ENCODE measurements around the gene PLEKHM3.
A peak's percentile ranks its signal among the peaks of the same experiment; 100 is the strongest.

Gene PLEKHM3

DNA sequence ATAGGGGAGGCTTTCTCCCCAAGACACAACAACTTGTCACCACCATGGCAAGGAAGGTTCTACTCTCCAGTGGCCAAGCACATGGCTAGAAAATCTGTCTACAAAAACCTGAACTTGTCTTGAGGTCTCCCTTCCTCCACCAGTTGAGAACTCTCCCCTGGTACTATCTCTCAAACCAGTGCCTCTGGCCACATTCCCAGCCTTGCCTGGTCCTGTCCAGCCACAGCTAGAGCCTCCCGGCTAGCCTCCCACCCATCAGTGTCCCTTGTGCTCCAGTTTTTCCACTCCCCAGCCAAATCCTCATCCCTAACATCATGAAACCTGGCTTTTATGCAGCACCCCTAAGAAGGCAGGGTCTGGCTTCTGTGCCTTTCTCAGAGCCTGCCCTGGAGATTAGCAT, 234.4 kb downstream of the PLEKHM3 start:
- H3K27ac ChIP-seq (ENCODE audit: low read depth in 2 of 2, low read length in 2 of 2), result no peak overlapping the region

DNA sequence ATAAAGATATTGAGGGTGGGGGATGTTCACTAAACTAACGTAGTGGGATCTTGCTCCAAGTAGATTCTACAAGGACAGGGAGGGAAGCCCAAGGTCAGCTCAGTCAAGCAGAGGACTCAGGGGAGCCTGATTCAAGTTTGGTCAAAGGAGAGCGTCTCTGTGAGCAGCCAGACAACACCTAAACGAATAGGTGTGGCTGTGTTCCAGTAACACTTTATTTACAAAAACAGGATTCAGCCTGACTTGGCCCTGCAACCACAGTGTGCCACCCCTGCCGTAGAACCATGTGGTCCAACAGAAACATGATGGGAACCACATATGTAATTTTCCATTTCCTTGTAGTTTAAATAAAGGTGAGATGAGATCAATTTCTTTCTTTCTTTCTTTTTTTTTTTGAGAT, 237.5 kb downstream of the PLEKHM3 start:
- Histone ChIP-seq H3K27ac (ENCODE audit: low read depth in 2 of 2, low read length in 2 of 2) (no peak overlapping the region), H3K4me3 (ENCODE audit: low read length in 2 of 2) (no peak overlapping the region), H3K9ac (ENCODE audit: low read depth in 1 of 2, low read length in 2 of 2) (no peak overlapping the region), H3K27me3 (ENCODE audit: control insufficient read depth in 2 of 2, insufficient read depth in 2 of 2, low read length in 2 of 2) (no peaks in the 10 kb centered on the region), H3K4me1 (ENCODE audit: control insufficient read depth in 2 of 2, insufficient read depth in 2 of 2, low read length in 2 of 2) (peaks cover 7 to 18% of the 10 kb centered on the region in 2 donors), H3K9me3 (ENCODE audit: control insufficient read depth in 2 of 2, low read length in 2 of 2) (no peaks in the 10 kb centered on the region), H3K36me3 (ENCODE audit: control insufficient read depth in 2 of 2, insufficient read depth in 2 of 2, low read length in 2 of 2) (no peaks in the 10 kb centered on the region)

More for the DNA sequence above, 234.4 kb downstream of the PLEKHM3 start:
- Histone ChIP-seq H3K9me3 (ENCODE audit: control insufficient read depth in 2 of 2, low read length in 2 of 2) (no peaks in the 10 kb centered on the region), H3K27me3 (ENCODE audit: control insufficient read depth in 2 of 2, insufficient read depth in 2 of 2, low read length in 2 of 2) (no peaks in the 10 kb centered on the region), H3K9ac (ENCODE audit: low read depth in 1 of 2, low read length in 2 of 2) (peak overlapping the region in 1 of 2 donors; percentile 24), H3K4me1 (ENCODE audit: control insufficient read depth in 2 of 2, insufficient read depth in 2 of 2, low read length in 2 of 2) (peaks cover 4 to 10% of the 10 kb centered on the region in 2 donors), H3K36me3 (ENCODE audit: control insufficient read depth in 2 of 2, insufficient read depth in 2 of 2, low read length in 2 of 2) (no peaks in the 10 kb centered on the region), H3K4me3 (ENCODE audit: low read length in 2 of 2) (no peak overlapping the region)

- Histone ChIP-seq H3K27ac (ENCODE audit: low read depth in 2 of 2, low read length in 2 of 2) (no peak overlapping the region), H3K27me3 (ENCODE audit: control insufficient read depth in 2 of 2, insufficient read depth in 2 of 2, low read length in 2 of 2) (no peaks in the 10 kb centered on the region), H3K9me3 (ENCODE audit: control insufficient read depth in 2 of 2, low read length in 2 of 2) (no peaks in the 10 kb centered on the region), H3K36me3 (ENCODE audit: control insufficient read depth in 2 of 2, insufficient read depth in 2 of 2, low read length in 2 of 2) (no peaks in the 10 kb centered on the region), H3K4me1 (ENCODE audit: control insufficient read depth in 2 of 2, insufficient read depth in 2 of 2, low read length in 2 of 2) (peaks cover 11 to 22% of the 10 kb centered on the region in 2 donors), H3K4me3 (ENCODE audit: low read length in 2 of 2) (no peak overlapping the region), H3K9ac (ENCODE audit: low read depth in 1 of 2, low read length in 2 of 2) (no peak overlapping the region)
Measured at GRCh38 chr2:207787017-207787416, 238.3 kb downstream of the PLEKHM3 start.

GRCh38 chr2:207784898-207785297, 240.4 kb downstream of the PLEKHM3 start:
- H3K4me1 ChIP-seq (ENCODE audit: control insufficient read depth in 2 of 2, insufficient read depth in 2 of 2, low read length in 2 of 2), result peaks cover 14 to 25% of the 10 kb centered on the region in 2 donors
- no peak overlapping the region for H3K27ac ChIP-seq (ENCODE audit: low read depth in 2 of 2, low read length in 2 of 2)

DNA sequence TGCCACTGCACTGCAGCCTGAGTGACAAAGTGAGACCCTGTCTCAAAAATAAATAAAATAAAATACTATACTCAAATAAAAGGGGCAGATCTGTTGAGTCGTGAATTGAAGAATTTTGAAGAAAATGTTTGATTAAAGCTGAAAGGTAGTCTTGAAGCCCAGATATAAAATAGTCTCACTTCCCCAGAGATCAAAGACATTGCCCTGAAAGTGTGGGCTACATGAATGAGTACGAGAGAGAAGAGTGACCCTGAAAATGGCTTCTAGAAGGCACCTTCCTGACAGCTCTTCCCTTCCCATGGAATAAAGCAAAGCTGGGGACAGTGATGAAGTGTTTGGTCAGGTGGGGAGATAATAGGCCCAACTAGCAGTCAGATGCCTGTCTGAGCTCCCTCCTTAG, 241.8 kb downstream of the PLEKHM3 start:
- Histone ChIP-seq H3K27me3 (ENCODE audit: control insufficient read depth in 2 of 2, insufficient read depth in 2 of 2, low read length in 2 of 2) (no peaks in the 10 kb centered on the region), H3K27ac (ENCODE audit: low read depth in 2 of 2, low read length in 2 of 2) (no peak overlapping the region), H3K4me1 (ENCODE audit: control insufficient read depth in 2 of 2, insufficient read depth in 2 of 2, low read length in 2 of 2) (peaks cover 17 to 28% of the 10 kb centered on the region in 2 donors)

More at GRCh38 chr2:207784898-207785297, 240.4 kb downstream of the PLEKHM3 start:
- no peak overlapping the region for H3K9ac ChIP-seq (ENCODE audit: low read depth in 1 of 2, low read length in 2 of 2)
- no peaks in the 10 kb centered on the region for H3K27me3 ChIP-seq (ENCODE audit: control insufficient read depth in 2 of 2, insufficient read depth in 2 of 2, low read length in 2 of 2)
- H3K9me3 ChIP-seq (ENCODE audit: control insufficient read depth in 2 of 2, low read length in 2 of 2), result no peaks in the 10 kb centered on the region
- no peak overlapping the region for H3K4me3 ChIP-seq (ENCODE audit: low read length in 2 of 2)
- no peaks in the 10 kb centered on the region for H3K36me3 ChIP-seq (ENCODE audit: control insufficient read depth in 2 of 2, insufficient read depth in 2 of 2, low read length in 2 of 2)

DNA sequence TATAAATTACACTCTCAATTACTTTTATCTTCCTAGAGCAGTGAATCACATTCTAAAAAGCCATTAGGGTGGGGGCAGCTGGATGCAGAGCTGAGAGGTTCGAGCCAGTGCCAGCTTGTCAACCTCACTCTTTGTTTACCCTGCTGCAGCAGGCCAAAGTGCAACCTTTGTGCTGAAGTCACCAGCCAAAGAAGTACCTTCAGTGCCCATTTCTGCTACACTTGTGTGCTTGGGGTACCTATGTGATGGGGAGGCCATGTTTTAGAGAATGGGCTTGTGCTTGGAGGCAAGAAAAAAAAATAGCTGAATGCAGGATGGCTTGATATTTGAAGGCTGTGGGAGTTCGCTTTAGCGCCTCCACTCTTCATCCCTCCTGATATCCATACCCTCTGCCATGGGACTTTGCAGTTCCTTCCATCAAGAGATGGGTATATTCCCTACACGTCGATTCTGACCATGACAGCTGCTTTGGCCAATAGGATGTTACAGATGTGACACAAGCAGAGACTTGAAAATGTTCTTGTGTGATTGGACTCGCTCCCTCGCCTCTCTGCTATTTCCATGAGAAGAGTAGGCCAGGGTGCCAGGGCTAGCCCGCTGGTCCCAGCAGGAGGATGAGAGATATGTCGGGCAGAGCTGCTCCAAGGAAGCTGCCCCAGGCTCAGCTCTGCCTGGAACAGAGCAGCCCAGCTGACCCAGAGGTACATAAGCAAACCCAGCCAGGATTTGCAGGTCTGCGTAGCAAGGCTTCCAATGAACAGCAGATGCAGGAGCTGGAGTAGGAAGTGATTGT, 242.9 kb downstream of the PLEKHM3 start:
- Histone ChIP-seq H3K4me1 (ENCODE audit: control insufficient read depth in 2 of 2, insufficient read depth in 2 of 2, low read length in 2 of 2) (peaks cover 17 to 30% of the 10 kb centered on the region in 2 donors), H3K9ac (ENCODE audit: low read depth in 1 of 2, low read length in 2 of 2) (peak overlapping the region in 1 of 2 donors; percentile 49), H3K9me3 (ENCODE audit: control insufficient read depth in 2 of 2, low read length in 2 of 2) (no peaks in the 10 kb centered on the region), H3K27ac (ENCODE audit: low read depth in 2 of 2, low read length in 2 of 2) (peak overlapping the region; percentile 54 to 63), H3K27me3 (ENCODE audit: control insufficient read depth in 2 of 2, insufficient read depth in 2 of 2, low read length in 2 of 2) (no peaks in the 10 kb centered on the region), H3K36me3 (ENCODE audit: control insufficient read depth in 2 of 2, insufficient read depth in 2 of 2, low read length in 2 of 2) (no peaks in the 10 kb centered on the region), H3K4me3 (ENCODE audit: low read length in 2 of 2) (peak overlapping the region in 1 of 2 donors; percentile 6)

More for the DNA sequence above, 241.8 kb downstream of the PLEKHM3 start:
- H3K9ac ChIP-seq (ENCODE audit: low read depth in 1 of 2, low read length in 2 of 2), result no peak overlapping the region
- H3K36me3 ChIP-seq (ENCODE audit: control insufficient read depth in 2 of 2, insufficient read depth in 2 of 2, low read length in 2 of 2), result no peaks in the 10 kb centered on the region
- H3K9me3 ChIP-seq (ENCODE audit: control insufficient read depth in 2 of 2, low read length in 2 of 2), result no peaks in the 10 kb centered on the region
- no peak overlapping the region for H3K4me3 ChIP-seq (ENCODE audit: low read length in 2 of 2)

DNA sequence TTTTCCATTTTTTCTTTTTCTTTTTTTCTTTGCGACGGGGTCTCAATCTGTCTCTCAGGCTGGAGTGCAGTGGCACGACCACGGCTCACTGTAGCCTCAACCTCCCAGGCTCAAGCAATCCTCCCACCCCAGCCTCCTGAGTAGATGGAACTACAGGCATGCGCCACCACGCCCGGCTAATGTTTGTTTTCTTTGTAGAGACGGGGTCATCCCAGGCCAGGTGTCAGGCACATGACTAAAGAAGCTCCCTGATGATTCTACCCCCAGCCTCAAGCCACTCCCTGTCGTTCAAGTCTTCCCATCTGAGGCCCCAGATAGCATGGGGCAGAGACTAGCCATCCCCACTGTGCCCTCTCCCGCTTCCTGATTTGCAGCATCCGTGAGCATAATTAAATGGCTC, 245.8 kb downstream of the PLEKHM3 start:
- Histone ChIP-seq H3K36me3 (ENCODE audit: control insufficient read depth in 2 of 2, insufficient read depth in 2 of 2, low read length in 2 of 2) (no peaks in the 10 kb centered on the region), H3K27ac (ENCODE audit: low read depth in 2 of 2, low read length in 2 of 2) (no peak overlapping the region), H3K4me3 (ENCODE audit: low read length in 2 of 2) (no peak overlapping the region), H3K4me1 (ENCODE audit: control insufficient read depth in 2 of 2, insufficient read depth in 2 of 2, low read length in 2 of 2) (peaks cover 15 to 21% of the 10 kb centered on the region in 2 donors), H3K9me3 (ENCODE audit: control insufficient read depth in 2 of 2, low read length in 2 of 2) (no peaks in the 10 kb centered on the region), H3K9ac (ENCODE audit: low read depth in 1 of 2, low read length in 2 of 2) (no peak overlapping the region), H3K27me3 (ENCODE audit: control insufficient read depth in 2 of 2, insufficient read depth in 2 of 2, low read length in 2 of 2) (no peaks in the 10 kb centered on the region)

DNA sequence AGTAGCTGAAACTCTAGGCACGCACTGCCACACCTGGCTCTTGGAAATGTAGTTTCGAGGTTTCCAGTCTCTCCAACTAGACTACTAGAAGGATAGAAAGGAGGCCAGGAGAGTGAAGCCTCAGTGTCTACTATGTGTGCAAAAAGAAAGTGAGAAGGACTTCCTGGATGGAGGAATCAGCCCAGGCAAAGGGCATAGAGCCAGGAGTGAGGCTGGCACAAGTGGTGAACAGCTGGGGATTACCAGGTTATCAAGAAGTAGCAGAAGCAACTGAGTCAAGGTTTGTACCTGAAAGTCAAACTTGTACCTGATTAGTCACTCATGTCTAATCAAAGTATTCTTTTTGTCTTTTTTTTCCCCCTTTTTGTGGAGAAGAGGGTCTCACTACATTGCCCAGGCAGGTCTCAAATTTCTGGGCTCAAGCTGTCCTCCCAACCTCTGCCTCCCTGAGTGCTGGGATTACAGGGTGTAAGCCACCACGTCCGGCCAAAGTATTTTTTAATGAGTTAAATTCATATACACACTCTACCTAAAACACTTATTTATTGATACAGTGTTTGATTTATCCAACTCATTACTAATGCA, 246.9 kb downstream of the PLEKHM3 start:
- no peak overlapping the region for H3K4me3 ChIP-seq (ENCODE audit: low read length in 2 of 2)
- no peak overlapping the region for H3K27ac ChIP-seq (ENCODE audit: low read depth in 2 of 2, low read length in 2 of 2)
- no peaks in the 10 kb centered on the region for H3K36me3 ChIP-seq (ENCODE audit: control insufficient read depth in 2 of 2, insufficient read depth in 2 of 2, low read length in 2 of 2)
- H3K27me3 ChIP-seq (ENCODE audit: control insufficient read depth in 2 of 2, insufficient read depth in 2 of 2, low read length in 2 of 2), result no peaks in the 10 kb centered on the region
- H3K9me3 ChIP-seq (ENCODE audit: control insufficient read depth in 2 of 2, low read length in 2 of 2), result no peaks in the 10 kb centered on the region
- no peak overlapping the region for H3K9ac ChIP-seq (ENCODE audit: low read depth in 1 of 2, low read length in 2 of 2)
- peaks cover 15 to 21% of the 10 kb centered on the region in 2 donors for H3K4me1 ChIP-seq (ENCODE audit: control insufficient read depth in 2 of 2, insufficient read depth in 2 of 2, low read length in 2 of 2)

GRCh38 chr2:207777124-207777523, 248.2 kb downstream of the PLEKHM3 start:
- no peak overlapping the region for H3K9ac ChIP-seq (ENCODE audit: low read depth in 1 of 2, low read length in 2 of 2)

GRCh38 chr2:207775473-207775872, 249.9 kb downstream of the PLEKHM3 start:
- H3K4me1 ChIP-seq (ENCODE audit: control insufficient read depth in 2 of 2, insufficient read depth in 2 of 2, low read length in 2 of 2), result peaks cover 7 to 9% of the 10 kb centered on the region in 2 donors
- no peak overlapping the region for H3K4me3 ChIP-seq (ENCODE audit: low read length in 2 of 2)
- H3K9ac ChIP-seq (ENCODE audit: low read depth in 1 of 2, low read length in 2 of 2), result no peak overlapping the region
- H3K9me3 ChIP-seq (ENCODE audit: control insufficient read depth in 2 of 2, low read length in 2 of 2), result no peaks in the 10 kb centered on the region
- H3K27me3 ChIP-seq (ENCODE audit: control insufficient read depth in 2 of 2, insufficient read depth in 2 of 2, low read length in 2 of 2), result no peaks in the 10 kb centered on the region
- no peak overlapping the region for H3K27ac ChIP-seq (ENCODE audit: low read depth in 2 of 2, low read length in 2 of 2)
- H3K36me3 ChIP-seq (ENCODE audit: control insufficient read depth in 2 of 2, insufficient read depth in 2 of 2, low read length in 2 of 2), result no peaks in the 10 kb centered on the region

More at GRCh38 chr2:207777124-207777523, 248.2 kb downstream of the PLEKHM3 start:
- H3K4me1 ChIP-seq (ENCODE audit: control insufficient read depth in 2 of 2, insufficient read depth in 2 of 2, low read length in 2 of 2), result peaks cover 7 to 12% of the 10 kb centered on the region in 2 donors
- H3K27me3 ChIP-seq (ENCODE audit: control insufficient read depth in 2 of 2, insufficient read depth in 2 of 2, low read length in 2 of 2), result no peaks in the 10 kb centered on the region
- H3K36me3 ChIP-seq (ENCODE audit: control insufficient read depth in 2 of 2, insufficient read depth in 2 of 2, low read length in 2 of 2), result no peaks in the 10 kb centered on the region
- H3K4me3 ChIP-seq (ENCODE audit: low read length in 2 of 2), result no peak overlapping the region
- no peak overlapping the region for H3K27ac ChIP-seq (ENCODE audit: low read depth in 2 of 2, low read length in 2 of 2)
- H3K9me3 ChIP-seq (ENCODE audit: control insufficient read depth in 2 of 2, low read length in 2 of 2), result no peaks in the 10 kb centered on the region

Data from mucosa of rectum (tissue), 2 donors.